GM04504 (cell line): ENCODE data around the gene FILIP1.

ENCODE experiments used
- DNase-seq: peaks from one replicate; pipeline ENCODE4 v3.0.0-alpha.2; 2012; ENCODE audit warnings: low read depth

Gene FILIP1

GRCh38 chr6:75493400-75494064, at the start of gene FILIP1:
TSS of gene FILIP1 (minus strand) at chr6:75493800. CDS start at chr6:75414972, 78,828 bp downstream.
- no peak for DNase-seq

GRCh38 chr6:75543311-75543710, 49.7 kb upstream of the FILIP1 start:
- no peak for DNase-seq

GRCh38 chr6:75539136-75539535, 45.5 kb upstream of the FILIP1 start:
- DNase-seq = no peak

GRCh38 chr6:75532521-75532920, 38.9 kb upstream of the FILIP1 start:
- no peak for DNase-seq

GRCh38 chr6:75531174-75531573, 37.6 kb upstream of the FILIP1 start:
- DNase-seq = no peak

GRCh38 chr6:75530696-75531095, 37.1 kb upstream of the FILIP1 start:
- DNase-seq = no peak

- peak; percentile 44 for DNase-seq
Observed at GRCh38 chr6:75528423-75528822, 34.8 kb upstream of the FILIP1 start.

GRCh38 chr6:75526502-75527127, 33.0 kb upstream of the FILIP1 start:
- DNase-seq = peak; percentile 34

- DNase-seq = no peak
Observed at GRCh38 chr6:75525682-75526081, 32.1 kb upstream of the FILIP1 start.

- DNase-seq = peak; percentile 44
Observed at GRCh38 chr6:75524322-75524972, 30.8 kb upstream of the FILIP1 start.

- DNase-seq = no peak
Observed at GRCh38 chr6:75516757-75517156, 23.2 kb upstream of the FILIP1 start.

GRCh38 chr6:75512591-75512990, 19.0 kb upstream of the FILIP1 start:
- no peak for DNase-seq

GRCh38 chr6:75505424-75505823, 11.8 kb upstream of the FILIP1 start:
- no peak for DNase-seq

- DNase-seq = no peak
Observed at GRCh38 chr6:75504465-75505222, 11.0 kb upstream of the FILIP1 start.

- no peak for DNase-seq
Observed at GRCh38 chr6:75503291-75503690, 9.7 kb upstream of the FILIP1 start.

- DNase-seq = no peak
Observed at GRCh38 chr6:75502884-75503283, 9.3 kb upstream of the FILIP1 start.

- DNase-seq = no peak
Observed at GRCh38 chr6:75501756-75502155, 8.2 kb upstream of the FILIP1 start.

- no peak for DNase-seq
Observed at GRCh38 chr6:75499640-75500039, 6.0 kb upstream of the FILIP1 start.

- no peak for DNase-seq
Observed at GRCh38 chr6:75498862-75499261, 5.3 kb upstream of the FILIP1 start.

- DNase-seq = no peak
Observed at GRCh38 chr6:75497994-75498393, 4.4 kb upstream of the FILIP1 start.

GRCh38 chr6:75495011-75495410, 1.4 kb upstream of the FILIP1 start:
- no peak for DNase-seq

- no peak for DNase-seq
Observed at GRCh38 chr6:75494290-75494689, 690 bp upstream of the FILIP1 start.
